ENCODE results near the gene MSRB1.

GRCh38 chr16:1990101-1990350, 47.0 kb upstream of the MSRB1 start:
- TF ChIP-seq CTCF (IDR thresholded peaks at IDR 0.05) (no peak), POLR2A (IDR thresholded peaks at IDR 0.05) (no peak)
